HG03108 (cell line): ENCODE data around the gene DDC.

ENCODE experiments used
- ATAC-seq: cut with Tn5 transposase; IDR thresholded peaks from one replicate; pipeline ENCODE4 v1.9.1; 2021; ENCODE audit warnings: moderate library complexity; ENCODE audit not compliant: unreplicated experiment

Gene DDC

GRCh38 chr7:50564640-50565558 is at the start of gene DDC:
Gene DDC (minus strand): TSS chr7:50565405. CDS start chr7:50544085, 21,320 bp downstream.
- no peak for ATAC-seq

GRCh38 chr7:50613473-50613872 is 48.3 kb upstream of the DDC start:
- ATAC-seq: no peak

DNA sequence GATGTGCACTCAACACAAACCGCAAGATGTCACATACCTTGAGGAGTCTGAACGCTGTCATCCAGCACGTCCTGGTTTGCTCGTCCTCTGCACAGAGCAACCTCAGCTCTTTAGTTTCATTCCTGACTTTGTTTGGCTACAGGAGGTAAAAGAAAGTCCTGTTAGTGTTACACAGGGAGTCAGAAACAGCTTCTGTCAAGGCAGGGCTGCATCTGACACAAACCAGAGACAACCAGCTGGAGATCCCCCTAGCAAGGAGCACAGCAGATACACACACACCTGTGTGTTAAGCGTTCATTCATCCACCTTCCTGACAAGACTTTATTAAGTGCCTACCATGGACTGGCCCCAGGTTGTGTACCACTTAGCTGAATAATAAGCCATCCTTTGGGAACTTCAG is 47.5 kb upstream of the DDC start:
- no peak for ATAC-seq

DNA sequence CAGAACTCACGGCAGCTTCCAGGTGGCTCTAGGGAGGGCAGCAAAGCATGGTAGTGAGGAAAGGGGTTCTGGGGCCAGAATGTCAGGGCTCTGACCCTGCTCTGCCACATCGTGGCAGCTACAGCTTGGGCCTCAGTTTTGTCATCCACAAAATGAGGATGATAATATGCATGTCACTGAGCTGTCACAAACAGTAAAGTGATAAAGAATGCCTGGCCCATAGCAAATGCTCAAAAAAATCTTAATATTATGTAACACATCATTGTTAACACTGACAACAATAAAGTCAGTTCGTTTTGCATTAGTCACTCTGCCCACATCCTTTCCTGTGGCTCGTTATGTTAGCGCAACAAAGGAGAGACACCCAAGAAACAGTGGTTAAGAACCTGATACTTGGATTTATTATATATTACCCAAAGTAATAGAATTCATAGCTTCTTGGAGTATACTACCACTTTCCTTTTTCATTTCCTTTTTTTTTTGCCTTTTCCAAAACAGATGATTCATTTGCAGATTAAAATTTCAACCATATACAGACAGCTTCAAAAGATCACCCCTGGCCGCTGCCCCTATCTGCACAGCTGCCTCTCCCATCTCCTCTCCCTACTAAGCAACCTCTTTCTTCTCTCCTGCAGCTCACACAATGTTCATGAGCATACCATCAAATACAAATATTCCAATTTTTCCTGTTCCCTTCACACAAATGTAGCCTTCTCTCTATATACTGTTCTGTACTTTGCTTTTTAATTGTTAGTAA is 45.5 kb upstream of the DDC start:
- ATAC-seq: no peak

- ATAC-seq: no peak
These were observed 43.1 kb upstream of the DDC start for GRCh38 chr7:50608196-50608906.

DNA sequence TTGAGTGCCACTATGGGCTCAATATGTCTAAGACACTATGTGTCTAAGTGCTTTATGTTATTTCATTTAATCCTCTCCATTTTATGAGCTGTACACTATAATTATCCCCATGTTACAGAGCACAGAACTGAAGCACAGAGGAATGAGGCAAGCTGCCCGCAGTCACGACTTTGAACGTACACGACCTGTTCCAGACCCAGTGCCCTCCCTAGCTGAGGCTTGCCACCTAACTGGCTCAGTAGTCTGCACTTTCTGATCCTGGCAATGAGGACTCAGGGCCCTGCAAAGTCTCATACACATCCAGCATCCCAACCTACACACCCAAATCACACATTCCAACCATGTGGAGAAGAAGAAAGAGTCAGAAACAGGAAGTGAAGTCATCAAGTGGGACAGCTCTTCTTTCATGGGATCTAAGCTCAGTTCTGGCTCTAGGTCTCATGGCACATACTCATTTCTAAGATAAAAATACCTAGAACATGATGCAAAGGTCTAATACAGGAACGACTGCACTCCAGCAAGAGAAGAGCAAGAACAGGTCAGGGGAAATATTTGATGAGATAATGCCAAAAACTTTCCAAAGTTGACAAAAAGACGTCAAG is 42.4 kb upstream of the DDC start:
- no peak for ATAC-seq

- ATAC-seq: no peak
These were observed 39.9 kb upstream of the DDC start for GRCh38 chr7:50605059-50605458.

- no peak for ATAC-seq
These were observed 38.1 kb upstream of the DDC start for GRCh38 chr7:50603287-50603686.

DNA sequence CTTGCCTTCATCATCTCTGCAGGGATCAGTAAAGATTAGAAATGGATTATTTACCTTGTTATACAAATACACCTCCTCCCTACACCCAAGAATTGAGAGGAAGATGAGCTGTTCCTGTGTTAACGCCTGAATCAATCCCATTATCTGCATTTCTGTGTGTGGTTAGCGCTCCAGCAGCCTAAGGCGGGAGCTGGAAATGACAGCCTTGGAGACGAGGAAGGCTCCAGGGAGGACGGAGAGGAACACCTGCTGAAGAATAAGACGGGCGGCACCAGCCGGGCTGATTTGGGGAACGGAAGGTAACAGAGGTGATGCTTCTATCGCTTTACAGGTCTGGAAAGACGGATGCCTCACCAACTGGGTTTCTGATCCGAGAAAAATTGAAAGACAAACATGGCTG is 34.2 kb upstream of the DDC start:
- ATAC-seq: no peak

DNA sequence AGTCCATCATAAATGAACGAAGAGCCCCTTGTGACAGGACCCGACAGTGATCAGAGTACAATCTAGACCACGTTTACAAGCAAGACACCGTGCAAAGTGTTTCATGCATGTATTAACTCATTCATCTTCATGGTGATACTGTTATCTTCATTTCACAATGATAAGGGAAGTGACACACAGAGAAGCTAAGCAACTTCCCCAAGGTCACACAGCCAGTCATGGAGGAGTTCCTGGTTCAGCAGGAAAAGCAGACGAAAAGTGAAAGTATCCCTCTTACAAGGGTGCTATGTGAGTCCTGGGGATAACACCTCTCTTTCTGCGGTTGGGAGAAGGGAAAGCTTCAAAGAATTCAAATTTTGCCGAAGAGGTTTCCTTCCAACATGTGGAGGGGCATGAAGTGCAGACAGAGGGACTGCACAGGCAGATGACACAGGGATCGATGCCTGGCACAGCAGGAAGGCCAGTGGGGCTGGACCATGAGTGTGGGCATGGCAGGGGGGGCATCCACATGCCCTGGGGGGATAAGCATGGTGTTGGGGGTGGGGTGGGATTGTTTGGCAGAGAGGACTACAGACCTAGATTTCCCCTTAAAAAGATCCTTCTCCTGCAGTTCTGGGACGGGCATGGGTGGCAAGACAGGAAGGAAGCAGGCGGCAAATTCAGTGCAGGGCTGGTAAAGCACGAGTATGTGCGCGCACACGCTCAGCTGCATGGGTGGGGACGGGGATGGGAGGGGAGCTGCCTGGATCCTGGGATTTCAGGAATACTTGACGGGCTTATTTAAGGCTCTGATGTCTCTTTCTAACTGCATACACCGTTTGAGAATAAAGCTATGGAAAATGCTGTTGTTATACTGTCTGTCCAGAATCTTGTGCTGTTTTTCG is 33.5 kb upstream of the DDC start:
- no peak for ATAC-seq

- no peak for ATAC-seq
These were observed 31.3 kb upstream of the DDC start for GRCh38 chr7:50596484-50596883.

DNA sequence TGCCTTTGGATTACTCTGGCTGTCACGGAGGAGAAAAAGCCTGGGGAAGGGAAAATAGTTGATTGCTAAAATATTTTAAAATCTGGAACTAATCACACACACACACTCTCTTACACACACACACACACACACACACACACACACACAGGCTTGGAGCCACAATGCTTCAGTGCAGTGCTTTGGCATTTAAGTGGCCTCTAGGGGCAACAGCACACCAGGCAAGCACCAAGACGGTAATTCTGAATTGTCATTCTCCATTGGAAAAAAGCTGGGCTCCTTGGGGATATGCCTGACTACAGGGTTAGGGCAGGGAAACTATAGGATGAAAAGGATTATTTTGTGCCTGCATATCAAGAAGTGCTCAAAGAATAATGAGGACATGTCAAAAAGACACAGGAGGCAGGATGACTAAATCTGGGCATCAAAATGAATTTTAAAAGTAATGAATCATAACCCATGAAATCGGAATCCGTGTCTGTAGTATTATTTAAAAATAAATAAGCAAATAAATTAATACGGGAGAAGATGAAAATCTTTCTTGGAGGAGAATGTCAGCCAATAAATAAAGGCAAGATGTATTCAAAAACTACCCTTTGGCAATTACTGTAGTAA is 30.4 kb upstream of the DDC start:
- no peak for ATAC-seq

- no peak for ATAC-seq
These were observed 29.7 kb upstream of the DDC start for GRCh38 chr7:50594734-50595485.

DNA sequence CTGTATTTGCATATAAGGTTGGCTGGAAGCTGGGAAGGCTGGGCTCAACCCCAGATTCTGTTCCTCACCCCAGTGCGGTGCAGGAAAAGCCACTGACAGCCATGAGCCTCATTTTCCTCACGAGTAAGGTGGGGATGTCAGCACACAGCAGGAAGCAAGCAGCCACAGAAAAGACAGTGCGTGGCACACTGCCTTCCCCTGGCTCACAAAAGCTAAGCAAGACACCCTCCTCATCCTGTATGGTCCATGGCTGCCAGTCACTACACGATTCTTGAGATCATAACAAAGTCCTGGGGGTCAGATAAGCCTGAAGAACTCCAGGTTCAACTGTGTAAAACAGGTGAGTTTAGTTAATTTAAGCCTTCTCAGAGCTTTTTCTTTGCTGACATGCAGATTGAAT is 28.9 kb upstream of the DDC start:
- no peak for ATAC-seq

- ATAC-seq: no peak
These were observed 27.7 kb upstream of the DDC start for GRCh38 chr7:50592940-50593339.

GRCh38 chr7:50591480-50592438 is 26.6 kb upstream of the DDC start:
- ATAC-seq: peak; percentile 59

DNA sequence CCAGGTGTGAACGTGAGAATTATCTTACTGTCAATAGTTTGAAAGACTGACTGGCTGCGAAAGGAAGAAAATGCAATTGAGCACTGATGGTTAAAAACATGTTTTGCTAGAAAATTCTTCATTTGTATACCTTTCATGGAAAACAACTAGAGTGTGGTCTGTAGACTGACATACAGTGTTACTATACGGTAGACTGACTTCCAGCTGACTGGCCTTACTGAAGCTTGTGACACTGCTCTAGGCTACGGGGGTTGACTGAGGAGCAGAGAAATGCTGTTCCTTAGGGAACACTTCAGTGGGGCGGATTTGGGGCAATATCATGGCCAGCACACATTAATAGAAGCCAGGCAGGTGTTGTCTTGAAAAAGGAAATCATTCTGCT is 25.9 kb upstream of the DDC start:
- ATAC-seq: no peak

DNA sequence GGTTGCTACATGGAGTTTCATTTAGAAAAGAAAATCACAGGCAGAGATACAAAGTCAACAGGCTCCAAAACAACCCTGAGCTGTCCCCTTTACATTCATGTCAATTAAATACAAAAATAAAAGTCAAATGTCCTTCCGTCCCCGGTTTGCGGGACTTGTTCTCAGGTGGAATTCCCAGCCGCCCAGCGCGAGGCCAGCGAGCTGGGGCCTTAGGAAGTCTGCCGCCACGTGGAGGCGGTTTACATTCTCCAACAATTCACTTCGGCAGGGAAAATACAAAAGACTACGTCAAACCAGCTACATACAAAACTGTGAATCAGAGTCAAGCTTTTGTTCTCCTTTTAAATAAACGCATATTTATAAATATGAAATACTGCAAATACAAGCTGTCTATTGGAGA is 25.3 kb upstream of the DDC start:
- no peak for ATAC-seq
